GM19099 (cell line): ENCODE results near the gene NSMF.

Experiments
- POLR2A ChIP-seq: IDR thresholded peaks from 3 replicates; pipeline ENCODE4 v1.6.1; 2011; ENCODE audit warnings: low read depth; ENCODE audit not compliant: insufficient read length; ENCODE audit errors: extremely low read depth

The NSMF gene

GRCh38 chr9:137496601-137497375 lies 37.7 kb upstream of the NSMF start:
- TF ChIP-seq POLR2A = no peak

GRCh38 chr9:137494550-137495351 lies 35.6 kb upstream of the NSMF start:
- no peak for TF ChIP-seq POLR2A

DNA sequence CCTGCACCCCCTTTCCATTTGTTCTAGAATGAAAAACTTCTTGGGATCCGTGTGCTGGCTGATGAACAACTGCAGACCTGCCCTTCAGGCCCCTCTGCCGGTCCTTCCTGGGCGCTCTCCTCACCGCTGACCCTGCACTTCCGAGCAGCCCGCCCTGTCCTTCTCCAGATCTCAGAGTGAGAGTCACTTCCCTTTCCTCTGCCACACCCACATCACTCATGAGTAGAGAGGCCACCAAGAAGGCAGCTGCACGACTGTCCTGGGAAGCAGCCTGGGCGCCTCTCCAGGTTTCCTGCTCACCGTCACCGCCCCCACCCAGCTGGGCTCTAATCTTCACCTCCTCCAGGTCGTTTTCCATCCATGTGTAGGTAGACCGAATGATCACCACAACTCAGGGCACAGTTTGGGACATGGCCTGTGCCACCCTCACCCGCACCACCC lies 35.0 kb upstream of the NSMF start:
- TF ChIP-seq POLR2A = no peak

GRCh38 chr9:137493364-137494103 lies 34.4 kb upstream of the NSMF start:
- no peak for TF ChIP-seq POLR2A

DNA sequence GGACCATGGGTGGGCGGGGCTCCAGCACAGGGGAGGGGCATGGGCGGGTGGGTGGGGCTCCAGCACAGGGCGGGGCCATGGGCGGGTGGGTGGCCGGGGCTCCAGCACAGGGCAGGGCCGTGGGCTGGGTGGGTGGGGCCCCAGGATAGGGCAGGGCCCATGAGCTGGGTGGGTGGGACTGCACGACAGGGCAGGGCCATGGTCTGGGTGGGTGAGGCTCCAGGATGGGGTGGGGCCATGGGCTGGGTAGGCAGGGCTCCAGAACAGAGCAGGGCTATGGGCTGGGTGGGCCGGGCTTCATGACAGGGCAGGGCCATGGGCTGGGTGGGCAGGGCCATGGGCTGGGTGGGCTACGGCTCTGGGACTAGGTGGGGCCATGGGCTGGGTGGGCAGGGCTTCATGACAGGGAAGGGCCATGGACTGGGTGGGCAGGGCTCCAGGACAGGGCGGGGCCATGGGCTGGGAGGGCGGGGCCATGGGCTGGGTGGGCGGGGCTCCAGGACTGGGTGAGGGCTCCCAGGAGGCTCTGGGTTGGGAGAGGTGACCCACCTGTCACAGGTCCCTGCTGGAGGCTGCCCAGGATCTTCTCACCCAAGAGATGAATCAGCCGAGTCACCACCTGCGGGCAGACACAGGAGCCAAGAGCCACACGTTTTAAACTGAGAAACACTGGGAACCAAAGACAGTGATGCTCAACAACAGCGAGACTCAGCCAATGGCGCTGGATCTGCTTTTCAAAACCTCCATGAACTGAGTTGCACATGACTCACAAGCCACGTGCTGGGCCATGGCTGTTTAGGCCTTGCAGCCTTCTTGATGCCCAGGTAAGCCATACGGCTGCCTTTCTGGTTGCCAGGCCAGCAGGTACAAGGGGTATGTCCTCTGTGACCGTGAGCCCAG lies 33.6 kb upstream of the NSMF start:
- no peak for TF ChIP-seq POLR2A

DNA sequence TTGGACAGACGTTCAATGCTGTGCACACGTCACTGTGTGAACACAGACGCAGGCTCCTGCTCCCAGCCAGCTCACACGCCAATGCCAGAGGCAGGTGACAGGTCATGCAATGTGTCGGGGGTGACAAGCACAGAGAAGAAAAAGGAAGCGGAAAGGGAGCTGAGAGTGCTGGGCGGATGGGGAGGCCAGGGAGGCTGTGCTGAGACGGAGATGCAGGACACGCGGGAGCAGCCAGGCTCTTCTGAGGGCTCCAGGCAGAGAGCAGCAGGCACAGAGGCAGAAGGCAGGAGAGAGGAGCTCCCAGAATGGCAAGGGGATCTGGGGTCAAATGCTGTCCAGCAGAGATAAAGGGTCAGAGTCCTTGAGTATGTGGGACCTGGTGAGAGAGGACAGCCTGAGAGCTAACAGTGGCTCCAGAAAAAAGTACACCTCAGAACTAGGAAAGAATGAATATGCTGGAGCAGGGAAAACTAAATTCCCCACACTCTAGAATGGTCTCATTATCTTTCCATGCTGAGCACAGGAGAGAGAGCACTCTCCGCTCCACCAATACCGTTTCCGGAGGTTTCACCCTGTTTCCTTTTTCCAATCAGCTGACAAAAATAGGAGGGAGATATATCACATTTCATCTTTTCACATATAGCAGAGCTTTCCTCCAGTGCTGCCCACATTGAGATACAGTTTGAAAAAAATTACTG lies 32.8 kb upstream of the NSMF start:
- no peak for TF ChIP-seq POLR2A

- no peak for TF ChIP-seq POLR2A
These were observed 31.5 kb upstream of the NSMF start for GRCh38 chr9:137490532-137491186.

- TF ChIP-seq POLR2A = no peak
These were observed 29.8 kb upstream of the NSMF start for GRCh38 chr9:137488906-137489305.

GRCh38 chr9:137488327-137488653 lies 29.2 kb upstream of the NSMF start:
- no peak for TF ChIP-seq POLR2A

DNA sequence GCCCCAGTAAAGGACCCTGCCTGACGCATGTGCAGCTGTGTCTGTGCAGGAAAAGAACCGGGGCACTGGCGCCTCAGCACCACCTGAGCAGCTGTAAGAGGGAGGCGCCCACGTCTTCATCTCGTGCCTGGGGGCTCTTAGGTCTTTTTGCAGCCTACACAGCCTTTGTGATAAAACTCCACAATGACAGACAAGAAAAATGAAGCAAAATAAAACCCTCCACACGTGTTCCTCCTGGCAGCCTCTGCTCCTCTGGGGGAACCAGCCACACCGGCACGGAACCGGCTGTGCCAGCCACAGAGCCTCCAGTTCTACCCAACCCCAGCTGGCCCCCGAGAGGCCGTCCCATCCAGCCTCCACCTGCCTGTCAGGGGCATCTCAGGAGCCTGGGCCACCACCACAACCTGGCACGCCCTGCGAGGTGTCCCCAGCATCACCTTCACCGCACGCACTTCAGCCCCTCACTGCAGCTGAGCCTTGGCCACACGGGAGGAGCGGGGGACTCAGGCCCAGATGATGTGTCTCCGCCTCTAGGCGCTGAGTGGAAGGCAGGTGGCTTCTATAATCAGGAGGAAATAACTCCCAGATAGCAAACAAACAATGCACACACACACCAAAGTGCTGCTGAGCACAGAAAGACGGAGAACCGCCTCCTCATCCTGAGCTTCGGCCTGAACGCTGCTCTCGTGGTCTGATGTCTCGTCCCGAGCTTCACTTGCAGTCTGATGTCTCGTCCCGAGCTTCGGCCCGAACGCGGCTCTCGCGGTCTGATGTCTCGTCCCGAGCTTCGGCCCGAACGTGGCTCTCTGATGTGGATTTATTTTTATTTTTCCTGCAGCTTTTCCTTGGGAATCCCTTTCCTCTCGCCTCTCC lies 28.6 kb upstream of the NSMF start:
- no peak for TF ChIP-seq POLR2A

- TF ChIP-seq POLR2A = no peak
These were observed 27.7 kb upstream of the NSMF start for GRCh38 chr9:137486545-137487453.

DNA sequence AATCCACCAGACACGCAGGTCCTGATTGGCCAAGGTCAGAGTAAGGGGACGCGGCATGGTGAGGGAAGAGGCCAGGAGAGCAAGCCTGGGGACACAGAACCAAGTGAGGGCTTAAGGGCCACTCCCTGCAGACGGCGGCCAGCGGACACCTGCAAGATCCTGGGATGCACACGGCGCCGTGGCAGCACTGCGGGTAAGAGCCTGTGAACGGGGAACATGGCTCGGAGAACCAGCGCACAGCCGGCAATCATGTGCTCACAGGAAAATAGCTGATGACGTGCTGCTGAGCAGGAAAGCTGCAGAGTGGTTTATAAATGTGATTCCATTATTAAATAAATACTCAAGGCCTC lies 27.0 kb upstream of the NSMF start:
- TF ChIP-seq POLR2A = no peak
